ENCODE measurements around the gene ASB16.

Gene ASB16

DNA sequence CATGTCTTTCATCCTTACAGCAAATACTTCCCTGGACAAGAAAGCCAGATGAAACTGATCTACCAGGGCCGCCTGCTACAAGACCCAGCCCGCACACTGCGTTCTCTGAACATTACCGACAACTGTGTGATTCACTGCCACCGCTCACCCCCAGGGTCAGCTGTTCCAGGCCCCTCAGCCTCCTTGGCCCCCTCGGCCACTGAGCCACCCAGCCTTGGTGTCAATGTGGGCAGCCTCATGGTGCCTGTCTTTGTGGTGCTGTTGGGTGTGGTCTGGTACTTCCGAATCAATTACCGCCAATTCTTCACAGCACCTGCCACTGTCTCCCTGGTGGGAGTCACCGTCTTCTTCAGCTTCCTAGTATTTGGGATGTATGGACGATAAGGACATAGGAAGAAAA, 20.0 kb downstream of the ASB16 start:
- no peak for DNase-seq (ENCODE audit: low read depth)

DNA sequence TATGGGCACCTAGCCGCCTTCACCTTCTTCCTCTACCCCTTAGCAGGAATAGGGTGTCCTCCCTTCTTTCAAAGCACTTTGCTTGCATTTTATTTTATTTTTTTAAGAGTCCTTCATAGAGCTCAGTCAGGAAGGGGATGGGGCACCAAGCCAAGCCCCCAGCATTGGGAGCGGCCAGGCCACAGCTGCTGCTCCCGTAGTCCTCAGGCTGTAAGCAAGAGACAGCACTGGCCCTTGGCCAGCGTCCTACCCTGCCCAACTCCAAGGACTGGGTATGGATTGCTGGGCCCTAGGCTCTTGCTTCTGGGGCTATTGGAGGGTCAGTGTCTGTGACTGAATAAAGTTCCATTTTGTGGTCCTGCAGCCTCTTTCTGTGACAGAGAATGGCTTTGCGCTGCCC, 20.9 kb downstream of the ASB16 start:
- no peak for DNase-seq (ENCODE audit: low read depth)

- DNase-seq (ENCODE audit: low read depth) = no peak
These were observed 21.5 kb downstream of the ASB16 start for GRCh38 chr17:44191941-44192496.

DNA sequence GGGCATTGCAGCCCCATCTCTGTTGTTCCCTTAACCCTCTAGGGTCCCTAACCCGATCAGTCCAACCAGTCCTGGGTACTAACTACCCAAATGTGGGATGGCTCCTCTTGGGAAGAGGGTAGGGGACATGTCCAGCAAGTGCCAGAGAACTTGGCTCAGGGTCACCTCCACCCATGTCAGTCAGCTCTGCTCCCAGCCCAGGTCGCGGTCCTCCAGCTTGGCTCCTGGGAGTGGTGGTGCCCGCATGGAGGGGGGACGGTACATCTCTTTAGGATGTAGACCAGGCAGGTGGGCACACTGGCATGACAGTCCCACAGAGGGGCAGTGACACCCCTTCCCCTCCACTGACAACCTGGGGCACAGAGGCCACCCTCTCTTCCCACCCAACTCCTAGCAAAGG, 22.2 kb downstream of the ASB16 start:
- DNase-seq (ENCODE audit: low read depth) = no peak

DNA sequence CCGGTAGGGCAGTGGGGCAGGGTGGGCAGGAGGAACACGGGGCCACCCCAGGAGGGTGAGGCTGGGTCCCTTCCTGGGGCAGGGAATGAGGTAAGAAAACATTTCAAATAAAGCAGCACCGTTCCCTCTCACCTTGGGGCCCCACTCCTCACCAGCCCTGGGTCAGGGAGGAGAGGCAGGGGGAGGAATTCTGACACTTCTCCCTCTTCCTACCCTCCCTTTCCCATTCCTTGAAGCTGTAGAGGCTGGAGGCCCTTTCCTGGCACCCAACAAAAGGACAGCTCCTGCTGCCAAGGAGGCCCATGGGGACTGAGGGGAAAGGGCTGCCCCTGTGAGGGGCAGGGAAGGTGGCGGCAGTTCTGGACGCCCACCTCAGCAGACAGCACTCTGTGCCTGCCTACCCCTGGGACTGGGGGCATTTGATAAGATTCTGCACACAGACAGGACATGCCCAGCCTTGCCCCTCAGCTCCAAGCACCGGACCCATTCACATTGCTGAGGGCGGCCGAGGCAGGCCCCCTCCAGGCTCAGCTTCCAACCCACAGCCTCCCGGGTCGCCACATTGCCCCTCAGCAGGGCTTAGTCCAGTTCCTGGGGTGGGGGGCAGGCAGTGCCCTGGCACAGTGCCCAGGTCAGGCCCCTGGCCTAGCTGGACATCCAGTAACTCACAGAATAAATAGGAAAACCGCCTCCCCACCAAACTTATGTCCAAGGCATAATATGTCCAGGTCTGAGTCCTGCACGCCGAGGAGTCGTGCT, 23.0 kb downstream of the ASB16 start:
- DNase-seq (ENCODE audit: low read depth) = no peak

DNA sequence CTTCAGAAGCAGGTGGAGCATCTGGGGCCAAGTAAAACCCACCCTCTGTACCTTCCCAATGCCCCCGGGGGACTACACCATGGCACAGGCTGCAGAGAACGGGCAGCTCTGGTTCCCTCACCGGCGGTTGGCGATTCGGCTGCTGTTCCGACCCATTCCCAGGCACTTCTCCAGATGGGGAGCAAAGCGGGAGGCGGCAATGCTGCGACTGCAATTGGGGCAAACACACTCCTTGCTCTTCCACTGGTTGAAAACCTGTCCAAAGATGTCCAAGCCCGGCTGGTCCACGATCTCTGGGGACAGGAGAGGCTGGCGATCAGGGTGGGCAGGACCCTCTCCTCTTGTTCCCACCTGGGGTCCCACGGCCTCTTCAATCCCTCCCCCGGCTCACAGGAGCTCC, 26.6 kb downstream of the ASB16 start:
- no peak for DNase-seq (ENCODE audit: low read depth)

- peak; percentile 31 for DNase-seq (ENCODE audit: low read depth)
These were observed 27.6 kb downstream of the ASB16 start for GRCh38 chr17:44197980-44198720.

DNA sequence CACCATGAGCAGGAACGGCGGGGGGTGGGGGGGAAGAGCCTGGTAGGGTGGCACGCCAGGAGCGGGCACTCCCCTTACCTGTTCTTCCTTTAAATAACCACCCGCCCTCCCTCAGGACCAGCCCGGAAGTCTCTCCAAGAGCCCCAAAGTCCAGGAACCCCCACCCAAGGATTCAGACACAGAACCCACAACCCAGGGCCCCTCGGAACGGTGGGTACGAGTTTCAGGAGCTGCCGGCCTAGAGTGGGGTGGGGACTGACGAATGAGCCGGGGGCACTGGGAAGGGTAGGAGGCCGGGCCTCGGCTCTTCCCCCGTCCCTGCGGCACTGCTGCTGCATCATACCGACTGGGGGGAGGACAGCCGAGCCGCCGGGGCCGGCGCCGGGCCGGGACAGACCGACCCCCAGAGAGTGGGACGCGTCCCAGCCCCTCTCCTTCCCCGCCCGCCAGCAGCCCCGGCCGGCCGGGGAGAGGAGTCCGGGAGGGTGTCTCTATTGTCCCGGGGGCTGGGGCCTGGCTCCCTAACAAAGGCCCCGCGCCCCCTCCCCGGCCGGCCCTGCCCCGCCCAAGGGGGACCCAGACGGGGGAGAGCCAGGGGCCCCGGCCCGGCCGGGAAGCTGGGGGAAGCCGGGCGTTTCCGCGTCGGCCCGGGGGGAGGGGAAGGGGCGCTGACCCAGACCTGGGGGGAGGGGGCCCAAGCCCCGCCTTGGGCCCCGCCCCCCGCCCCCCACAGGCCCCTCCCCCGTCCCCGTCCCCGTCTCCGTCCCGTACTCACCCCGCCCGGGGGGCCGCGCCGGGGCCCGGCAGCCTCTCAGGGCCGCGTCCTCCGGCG, 28.4 kb downstream of the ASB16 start:
- DNase-seq (ENCODE audit: low read depth) = peak; percentile 47

DNA sequence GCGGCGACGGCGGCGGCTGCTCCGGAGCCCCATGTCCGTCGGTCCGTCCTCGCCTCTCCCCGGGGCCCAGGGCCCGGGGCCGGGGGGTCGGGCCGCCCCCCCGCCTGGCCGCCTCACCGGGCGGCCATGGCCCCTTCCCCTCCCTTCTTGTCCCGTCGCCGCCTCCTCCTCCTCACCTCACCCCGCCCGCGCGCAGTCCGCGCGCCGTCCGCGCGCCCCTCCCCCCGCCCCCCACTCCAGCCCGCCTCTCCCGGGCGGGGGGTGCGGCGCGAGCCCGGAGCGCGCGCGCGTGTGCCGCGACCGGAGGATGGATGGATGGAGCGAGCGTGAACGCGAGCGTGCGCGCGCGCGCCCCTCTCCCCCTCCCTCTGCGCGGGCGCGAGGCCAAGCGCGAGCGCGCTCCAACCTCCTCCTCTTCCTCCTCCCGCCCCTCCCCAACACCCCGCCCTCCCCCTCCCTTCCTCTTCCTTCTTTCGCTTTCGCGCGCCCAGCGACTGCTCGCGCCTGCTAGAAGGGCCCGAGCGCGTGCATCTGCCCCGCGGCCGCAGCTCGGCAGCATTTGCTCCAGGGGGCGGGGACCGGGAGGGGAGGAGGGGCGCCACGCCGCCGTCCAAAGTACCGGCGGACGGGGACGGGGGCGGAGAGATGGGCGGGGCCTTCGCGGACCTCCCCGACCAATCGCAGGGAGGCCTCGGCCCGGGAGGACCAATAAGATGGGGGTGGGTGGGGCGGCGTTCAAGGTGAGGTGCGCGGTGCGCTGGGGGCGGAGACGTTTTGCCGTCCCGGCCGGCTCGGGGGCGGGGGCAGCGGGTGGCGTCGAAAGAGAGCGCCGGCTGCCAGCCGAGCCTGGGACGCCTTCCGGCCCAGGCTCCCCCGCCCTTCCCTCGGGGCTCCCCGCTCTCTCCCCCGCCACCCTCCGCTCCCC, 29.3 kb downstream of the ASB16 start, which contains the start of gene ATXN7L3:
ATXN7L3 (minus strand) TSS at position 332 of the 925 bp plus-strand sequence. CDS start 1,814 bp downstream, outside the sequence.
- DNase-seq (ENCODE audit: low read depth) = peak; percentile 100

GRCh38 chr17:44200478-44201155, 30.1 kb downstream of the ASB16 start:
- no peak for DNase-seq (ENCODE audit: low read depth)

GRCh38 chr17:44202756-44203155, 32.3 kb downstream of the ASB16 start:
- DNase-seq (ENCODE audit: low read depth) = no peak

GRCh38 chr17:44203731-44204440, 33.4 kb downstream of the ASB16 start:
- no peak for DNase-seq (ENCODE audit: low read depth)

DNA sequence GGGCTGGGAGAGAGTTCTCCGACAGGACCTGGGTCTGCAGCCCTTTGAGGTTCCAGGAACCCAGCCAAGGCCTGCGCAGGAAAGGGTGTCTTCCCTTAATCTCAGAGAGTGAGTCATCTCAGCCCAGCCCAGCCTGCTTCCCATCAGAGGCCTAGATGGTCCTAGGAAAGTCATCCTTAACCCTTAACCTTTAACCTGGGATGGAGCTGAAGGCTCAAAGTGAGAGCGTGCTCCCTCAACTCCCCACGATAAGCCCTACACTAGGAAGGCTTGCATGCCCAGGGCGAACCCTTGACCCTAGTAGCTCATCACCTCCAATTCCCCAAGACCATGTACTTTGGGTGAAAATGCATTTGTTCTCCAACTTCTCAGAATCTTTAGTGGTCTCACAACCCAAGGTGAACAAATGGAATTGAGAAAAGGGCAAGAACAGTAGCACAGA, 34.0 kb downstream of the ASB16 start:
- no peak for DNase-seq (ENCODE audit: low read depth)

DNA sequence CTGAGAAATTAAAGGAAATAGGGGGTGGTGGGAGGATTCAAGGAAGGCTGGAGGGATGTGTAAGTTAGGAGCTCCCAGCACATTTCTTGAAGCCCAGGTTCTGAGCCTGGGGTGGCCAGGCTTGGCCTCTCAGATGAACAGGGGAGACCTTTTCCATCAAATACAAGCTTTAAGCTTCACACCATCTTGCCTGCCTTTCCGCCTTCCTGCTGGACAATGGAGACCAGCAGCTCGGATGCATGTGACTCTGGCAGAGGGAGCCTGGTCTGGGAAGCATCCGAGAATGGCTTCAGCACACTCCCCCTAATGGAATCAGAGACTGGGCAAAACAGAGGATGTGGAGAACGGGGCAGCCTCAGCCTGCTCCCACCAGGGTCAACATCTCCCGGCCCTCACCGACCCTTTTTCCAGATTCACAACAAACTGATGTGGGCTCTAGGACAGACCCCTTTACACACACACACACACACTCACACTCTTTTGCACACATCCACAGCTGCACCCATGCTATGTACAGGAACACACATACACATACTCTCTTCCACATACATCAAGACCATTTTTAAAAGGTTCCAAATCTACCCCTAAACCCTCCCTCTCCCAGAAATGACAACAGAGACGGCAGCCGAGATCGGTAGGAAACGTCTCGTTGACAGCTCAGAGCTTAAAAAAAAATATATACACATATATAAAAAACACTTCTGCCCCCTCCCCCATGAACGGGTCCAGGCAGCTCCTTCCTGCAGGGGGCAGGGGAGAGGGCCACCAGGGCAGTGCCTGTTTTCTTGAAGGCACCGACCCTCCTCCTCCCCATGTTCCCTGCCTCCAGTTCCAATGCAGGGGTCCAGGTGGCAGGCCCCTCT, 35.7 kb downstream of the ASB16 start:
- no peak for DNase-seq (ENCODE audit: low read depth)

- no peak for DNase-seq (ENCODE audit: low read depth)
These were observed 36.3 kb downstream of the ASB16 start for GRCh38 chr17:44206825-44207155.

GRCh38 chr17:44207319-44207718, 36.8 kb downstream of the ASB16 start:
- no peak for DNase-seq (ENCODE audit: low read depth)

DNA sequence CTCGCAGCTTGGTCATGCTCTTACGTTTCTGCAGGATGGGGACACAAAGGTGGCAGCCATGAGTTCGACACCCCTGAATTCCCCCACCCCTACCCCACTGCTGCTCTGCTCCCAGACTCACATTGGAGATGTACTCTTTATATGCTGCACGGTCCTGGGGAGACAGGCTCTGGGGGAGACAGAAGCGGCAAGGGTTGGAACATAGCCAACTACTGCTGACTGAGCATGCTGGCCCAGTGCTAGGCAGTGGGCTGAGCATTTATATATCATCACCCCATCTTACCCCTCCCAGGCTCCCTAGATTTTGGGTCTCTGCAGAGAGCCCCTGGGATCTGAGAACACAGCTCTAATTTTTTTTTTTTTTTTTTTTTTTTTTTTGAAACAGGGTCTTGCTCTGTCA, 37.2 kb downstream of the ASB16 start:
- no peak for DNase-seq (ENCODE audit: low read depth)

- DNase-seq (ENCODE audit: low read depth) = no peak
These were observed 39.4 kb downstream of the ASB16 start for GRCh38 chr17:44209786-44210341.

Data from activated T-helper 1 cell treated with Interleukin-2 at 50 U/mL for 16 hours (primary cell).